Stimulated activated CD4-positive, alpha-beta T cell treated with anti-CD3 and anti-CD28 coated beads, TNF-alpha, amount 100 ng/mL, for 48 hours (primary cell): ENCODE data around the gene SSU72.
"Not testable (repeated sequence)": the region's sequence is repeated elsewhere in the genome, so short reads cannot be mapped to it uniquely, and the experiment has no call there.

Experiments
- DNase-seq, 3 donors: peaks; one replicate each; pipeline ENCODE4 v3.0.0-alpha.2; 2020; ENCODE audit warnings: low read depth in 3 of 3

SSU72 gene

DNA sequence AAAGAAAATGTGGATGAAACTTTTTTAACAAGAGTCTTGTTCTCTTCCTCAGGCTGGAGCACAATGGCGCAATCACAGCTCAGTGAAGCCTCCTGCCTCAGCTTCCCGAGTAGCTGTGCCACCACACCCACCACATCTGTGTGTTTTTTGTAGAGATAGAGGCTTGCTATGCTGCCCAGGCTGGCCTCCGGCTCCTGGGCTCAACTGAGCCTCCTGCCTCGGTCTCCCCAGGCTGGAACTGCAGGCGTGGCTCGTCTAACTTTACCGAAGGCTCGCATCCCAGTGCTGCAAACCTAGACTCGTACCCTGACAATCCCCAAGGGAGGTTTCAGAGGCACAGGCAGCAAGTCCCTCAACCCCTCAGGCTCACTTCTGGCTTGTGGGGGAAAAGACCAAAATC is 14.5 kb downstream of the SSU72 start:
- no peak for DNase-seq

DNA sequence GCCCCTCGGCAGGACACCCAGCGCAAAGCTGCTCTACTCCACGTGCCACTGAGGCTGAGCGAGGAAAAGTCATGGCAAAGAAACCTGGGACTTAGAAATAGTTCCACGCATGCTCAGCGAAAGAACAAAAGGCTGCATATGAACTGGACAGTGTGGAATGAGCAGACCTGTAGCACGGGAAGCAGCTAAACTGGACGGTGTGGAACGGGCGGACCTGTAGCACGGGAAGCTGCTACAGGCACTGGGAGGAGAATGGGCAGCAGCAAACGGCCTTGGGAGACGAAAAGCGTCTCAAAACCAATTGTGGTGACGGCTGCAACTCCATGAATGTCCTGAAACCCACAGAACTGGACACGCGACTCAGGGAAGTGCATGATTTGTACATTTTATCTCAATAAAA is 15.6 kb downstream of the SSU72 start:
- no peak for DNase-seq

DNA sequence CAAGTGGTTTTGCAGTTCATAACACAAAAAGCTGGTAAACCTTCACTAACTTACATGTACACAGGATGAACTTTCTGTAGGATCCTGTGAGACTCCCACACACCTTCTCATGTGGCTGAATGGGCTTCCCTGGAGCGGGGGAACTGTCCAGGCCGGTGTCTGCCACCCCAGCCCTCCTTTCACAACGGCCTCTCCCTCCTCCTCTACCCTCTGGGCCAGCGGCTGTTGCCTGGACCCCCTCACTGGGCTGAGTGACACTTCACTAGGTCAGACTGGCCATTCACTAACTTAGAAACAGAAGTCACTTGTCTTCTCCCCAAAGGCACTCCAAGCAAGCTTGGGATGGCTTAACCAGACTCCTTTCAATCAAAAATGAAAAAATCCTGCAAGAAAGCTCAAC is 16.1 kb downstream of the SSU72 start:
- DNase-seq = no peak

DNA sequence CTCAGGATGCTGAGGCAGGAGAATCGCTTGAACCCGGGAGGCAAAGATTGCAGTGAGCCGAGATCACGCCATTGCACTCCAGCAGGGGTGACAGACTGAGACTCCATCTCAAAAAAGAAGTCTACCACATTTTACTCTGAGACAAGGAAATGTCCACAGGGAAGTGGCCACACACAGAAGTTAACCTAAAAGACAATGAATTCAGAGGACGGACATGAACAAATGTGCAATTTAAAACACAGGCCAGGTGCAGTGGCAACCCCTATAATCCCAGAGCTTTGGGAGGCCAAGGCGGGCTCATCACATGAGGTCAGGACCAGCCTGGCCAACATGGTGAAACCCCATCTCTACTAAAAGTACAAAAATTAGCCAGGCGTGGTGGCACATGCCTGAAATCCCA is 17.0 kb downstream of the SSU72 start:
- DNase-seq = not testable (repeated sequence)

DNA sequence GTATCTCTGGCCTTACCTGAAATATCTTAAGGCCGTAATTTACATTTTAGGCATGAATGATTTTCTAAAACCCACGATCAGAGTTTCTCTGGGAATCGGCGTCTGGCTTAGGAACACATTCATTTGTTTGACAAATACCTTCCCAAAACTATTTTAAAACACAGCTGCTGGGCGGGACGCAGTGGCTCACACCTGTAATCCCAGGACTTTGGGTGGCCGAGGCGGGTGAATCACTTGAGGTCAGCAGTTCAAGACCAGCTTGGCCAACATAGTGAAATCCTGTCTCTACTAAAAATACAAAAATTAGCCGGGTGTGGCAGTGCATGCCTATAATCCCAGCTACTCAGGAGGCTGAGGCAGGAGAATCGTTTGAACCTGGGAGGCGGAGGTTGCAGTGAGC is 17.7 kb downstream of the SSU72 start:
- DNase-seq = not testable (repeated sequence)

GRCh38 chr1:1556505-1556904 is 18.2 kb downstream of the SSU72 start:
- no peak for DNase-seq

DNA sequence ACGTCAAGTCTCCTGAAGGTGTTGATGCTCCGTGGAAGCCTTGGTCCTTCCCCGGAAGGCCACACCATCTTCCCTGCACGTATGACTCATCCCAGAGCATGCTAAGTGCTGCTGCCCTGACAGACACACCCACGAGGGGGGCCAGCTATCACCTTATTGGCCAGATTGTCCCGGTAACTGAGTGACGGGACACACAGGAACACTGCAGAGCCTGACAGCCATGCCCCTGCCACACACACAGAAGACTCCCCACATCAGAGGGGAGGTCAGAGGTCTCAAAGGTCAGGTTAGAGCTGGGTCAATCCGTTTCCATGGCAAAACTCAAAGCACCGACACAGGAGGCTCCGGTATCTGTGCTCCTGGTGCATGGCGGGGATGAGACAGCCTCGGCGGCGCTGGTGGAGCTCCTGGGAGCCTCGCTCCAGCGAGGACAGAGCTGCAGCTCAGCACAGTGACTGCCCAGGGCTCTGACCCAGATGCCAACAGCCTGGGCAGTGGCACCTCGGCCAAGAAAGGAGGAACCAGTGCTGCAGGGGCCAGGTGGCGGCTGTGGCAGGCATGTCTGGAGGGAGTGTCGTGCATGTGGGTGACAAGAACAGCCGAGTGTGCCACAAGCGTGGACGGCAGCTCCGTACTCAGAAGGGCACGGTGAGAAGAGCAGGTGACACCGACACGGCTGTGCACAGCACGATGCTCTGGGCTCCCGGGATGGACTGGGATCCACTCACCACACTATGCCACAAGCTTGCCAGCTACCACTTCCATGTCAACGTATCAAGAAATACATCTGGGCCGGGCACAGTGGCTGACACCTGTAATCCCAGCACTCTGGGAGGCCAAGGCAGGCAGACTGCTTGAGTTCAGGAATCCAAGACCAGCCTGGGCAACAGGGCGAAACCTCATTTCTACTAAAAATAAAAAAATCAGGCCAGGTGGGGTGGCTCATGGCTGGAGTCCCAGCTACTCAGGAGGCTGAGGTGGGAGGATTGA is 19.4 kb downstream of the SSU72 start:
- DNase-seq = no peak

DNA sequence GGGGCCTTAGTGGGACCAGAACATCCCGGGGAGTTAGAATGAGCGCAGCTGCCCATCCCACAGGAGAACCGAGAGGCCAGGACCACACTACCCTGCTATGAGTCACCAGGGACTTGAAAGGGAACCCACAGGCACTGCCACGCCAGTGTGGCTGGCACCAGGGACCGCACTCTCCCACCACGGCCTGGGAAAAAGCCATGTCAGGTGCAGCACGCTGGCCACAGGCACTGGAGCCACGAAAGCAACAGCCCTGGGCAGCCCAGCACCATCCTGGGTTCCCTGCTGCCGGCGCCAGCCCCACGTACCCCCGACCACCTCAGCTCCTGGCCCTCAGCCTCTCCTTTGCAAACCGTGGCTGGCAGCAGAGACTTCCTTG is 20.1 kb downstream of the SSU72 start:
- no peak for DNase-seq

DNA sequence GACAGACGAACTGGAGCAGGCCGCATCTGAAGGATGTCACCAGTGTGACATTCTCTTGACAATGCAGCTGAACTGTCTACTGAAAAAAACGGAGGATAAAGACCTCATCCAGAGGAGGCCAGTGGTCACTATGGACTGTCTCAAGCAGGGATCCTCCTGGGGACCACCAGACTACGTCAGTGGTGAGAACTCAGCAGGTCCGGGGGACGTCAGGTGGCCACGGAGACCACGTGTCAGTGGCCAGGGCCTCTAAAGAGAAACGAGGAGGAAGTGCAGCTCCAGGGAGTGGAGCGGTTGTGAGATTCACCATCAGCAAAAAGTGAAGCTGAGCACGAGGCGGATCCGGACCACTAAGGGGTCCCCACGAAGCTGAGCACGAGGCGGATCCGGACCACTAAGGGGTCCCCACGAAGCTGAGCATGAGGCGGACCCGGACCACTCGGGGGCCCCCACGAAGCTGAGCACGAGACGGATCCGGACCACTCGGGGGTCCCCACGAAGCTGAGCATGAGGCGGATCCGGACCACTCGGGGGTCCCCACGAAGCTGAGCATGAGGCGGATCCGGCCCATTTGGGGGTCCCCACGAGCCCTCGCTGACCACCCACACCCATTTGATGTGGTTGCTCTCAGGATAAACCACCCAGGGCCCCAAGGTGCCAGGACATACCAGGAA is 20.7 kb downstream of the SSU72 start:
- no peak for DNase-seq

DNA sequence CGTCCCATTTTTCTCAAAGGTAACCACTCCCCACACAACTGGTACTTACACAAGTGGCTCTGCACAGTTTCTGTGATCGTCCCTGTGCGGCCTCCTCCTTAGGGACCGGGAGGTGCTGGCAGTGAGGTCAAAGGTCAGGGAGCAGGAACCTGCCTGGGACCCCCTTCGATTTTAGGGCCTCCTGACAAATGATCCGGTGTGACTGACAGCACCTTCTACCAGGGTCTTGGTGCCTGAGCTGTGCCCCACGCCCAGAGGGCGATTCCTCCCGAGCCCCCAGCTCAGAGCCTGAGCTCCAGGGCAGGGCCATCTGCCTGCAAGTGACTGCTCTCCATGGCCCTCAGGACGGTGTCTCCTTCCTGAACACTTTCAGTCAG is 22.4 kb downstream of the SSU72 start:
- no peak for DNase-seq

GRCh38 chr1:1551524-1552262 is 23.0 kb downstream of the SSU72 start:
- no peak for DNase-seq

DNA sequence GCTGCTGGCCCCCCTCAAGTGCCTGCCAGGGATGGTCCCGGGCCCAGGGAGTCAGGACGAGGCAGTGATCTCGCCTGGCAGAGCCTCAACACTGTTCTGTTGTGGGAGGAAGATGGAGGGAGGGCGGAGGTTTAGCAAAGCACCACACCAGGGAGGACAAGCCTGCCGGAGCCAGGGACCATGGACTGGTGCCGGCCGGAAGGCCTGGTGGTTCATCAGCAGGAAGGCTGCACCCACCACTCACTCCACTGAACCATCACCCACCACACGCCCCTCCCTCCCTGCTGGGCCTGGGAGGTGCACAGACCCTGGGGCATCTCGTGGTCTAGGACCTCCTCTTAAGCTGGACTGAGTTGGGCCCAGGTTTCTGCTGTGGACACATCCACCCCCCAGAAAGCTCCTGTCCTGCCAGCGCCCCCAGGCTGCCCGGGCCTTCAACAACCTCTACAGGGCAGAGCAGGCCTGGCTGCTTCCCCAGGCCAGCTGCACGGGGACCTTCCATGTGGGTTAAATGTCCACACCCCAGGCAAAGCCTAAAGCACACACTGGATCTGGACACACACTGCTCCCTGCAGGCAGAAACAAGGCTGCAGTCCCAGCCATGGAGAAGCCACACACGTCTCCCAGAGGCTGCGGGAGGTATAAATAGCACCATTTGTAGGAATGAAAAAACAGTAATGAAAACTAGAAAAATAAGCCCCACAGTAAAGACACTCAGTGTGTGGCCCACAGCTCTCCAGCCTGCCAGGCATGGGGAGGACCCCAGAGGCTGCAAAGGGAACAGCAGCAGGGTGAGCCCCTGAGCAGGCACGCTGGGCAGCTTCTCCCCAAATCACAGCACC is 23.9 kb downstream of the SSU72 start:
- DNase-seq = no peak

DNA sequence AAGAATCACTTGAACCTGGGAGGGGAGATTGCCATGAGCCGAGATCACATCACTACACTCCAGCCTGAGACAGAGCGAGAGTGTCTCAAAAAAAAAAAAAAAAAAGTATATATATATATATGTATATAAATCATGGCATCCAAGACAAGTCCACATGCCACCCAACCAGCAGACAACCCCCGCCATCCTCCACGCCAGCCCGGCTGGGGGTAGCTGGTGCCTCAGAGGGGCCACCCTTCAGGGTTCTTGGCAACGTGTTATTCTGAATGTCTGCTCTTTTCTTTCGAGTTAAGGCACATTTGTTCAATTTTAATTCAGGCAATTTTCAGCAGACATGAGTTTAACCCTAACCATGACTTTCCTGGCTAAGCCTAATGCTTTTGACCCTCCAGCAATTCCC is 24.6 kb downstream of the SSU72 start:
- no peak for DNase-seq

- no peak for DNase-seq
Measured at GRCh38 chr1:1548591-1548990, 26.1 kb downstream of the SSU72 start.

- DNase-seq = no peak
Measured at GRCh38 chr1:1547476-1547875, 27.2 kb downstream of the SSU72 start.

- DNase-seq = no peak
Measured at GRCh38 chr1:1547011-1547410, 27.7 kb downstream of the SSU72 start.

GRCh38 chr1:1545946-1546737 is 28.5 kb downstream of the SSU72 start:
- DNase-seq = no peak

DNA sequence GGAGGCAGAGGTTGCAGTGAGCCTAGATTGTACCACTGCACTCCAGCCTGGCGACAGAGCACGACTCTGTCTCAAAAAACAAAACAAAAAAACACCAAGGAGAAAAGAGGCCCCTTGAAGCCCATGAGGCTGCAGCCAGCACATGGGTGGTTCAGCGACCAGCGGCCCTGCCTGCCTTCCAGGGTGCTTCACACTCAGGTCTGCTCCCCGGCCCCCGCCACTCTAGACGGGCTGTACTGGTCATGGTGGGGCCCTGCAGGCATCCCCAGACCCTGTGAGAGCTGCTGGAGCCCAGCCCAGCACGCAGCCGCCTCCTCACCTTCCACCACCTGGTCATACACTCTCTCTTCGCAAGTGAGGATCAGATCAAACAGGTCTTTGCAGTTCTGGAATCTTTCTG is 30.1 kb downstream of the SSU72 start:
- DNase-seq = no peak

DNA sequence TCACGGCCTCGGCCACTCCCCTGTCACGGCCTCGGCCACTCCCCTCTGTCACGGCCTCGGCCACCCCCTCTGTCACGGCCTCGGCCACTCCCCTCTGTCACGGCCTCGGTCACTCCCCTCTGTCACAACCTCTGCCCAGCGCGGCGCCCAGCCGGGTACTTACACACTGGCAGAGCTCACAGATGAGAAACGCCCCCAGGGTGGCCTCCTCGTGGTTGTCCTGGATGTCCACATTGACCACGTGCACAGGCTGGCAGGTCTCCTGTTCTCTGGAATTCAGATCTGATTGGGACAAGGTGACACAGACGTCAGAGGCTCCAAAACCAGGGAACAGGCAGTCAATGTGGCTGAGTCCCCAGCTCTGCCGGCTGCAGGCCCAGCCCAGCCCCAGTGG is 31.0 kb downstream of the SSU72 start:
- DNase-seq = no peak

GRCh38 chr1:1542766-1543705 is 31.6 kb downstream of the SSU72 start:
- no peak for DNase-seq
